ENCODE data around the gene MYO9B. TPM values are rescaled to one million over a fixed set of nuclear protein-coding genes. Genes with fewer than 3 reads are reported as not detected.
"Not testable (repeated sequence)": the region's sequence is repeated elsewhere in the genome, so short reads cannot be mapped to it uniquely, and the experiment has no call there.

MYO9B gene
- polyA plus RNA-seq, 1 donor (not counting 4 experiments of a cell fraction or from before 2014, with no cell fraction given): 14.3 TPM

GRCh38 chr19:17137417-17137816 is 61.8 kb downstream of the MYO9B start:
- H3K27me3 ChIP-seq (ENCODE audit: control insufficient read depth, extremely low read depth, insufficient read depth, low read length): no peaks in the 10 kb centered on the region
- H4K20me1 ChIP-seq (ENCODE audit: control insufficient read depth, extremely low read depth, insufficient read depth, low read length): no peaks in the 10 kb centered on the region
- FAIRE-seq: no peak
- H3K27ac ChIP-seq (ENCODE audit: control insufficient read depth, insufficient read depth, low read length): no peak overlapping the region
- H3K79me2 ChIP-seq (ENCODE audit: control insufficient read depth, insufficient read depth, low read length): peaks cover 11% of the 10 kb centered on the region
- DNase-seq (ENCODE audit: low read depth, low spot score): no peak
- no peak overlapping the region for H2AFZ ChIP-seq (ENCODE audit: control insufficient read depth, low read length)
- H3K9ac ChIP-seq (ENCODE audit: control insufficient read depth, extremely low read depth, insufficient read depth, low read length): no peak overlapping the region
- H3K4me1 ChIP-seq (ENCODE audit: control insufficient read depth, extremely low read depth, insufficient read depth, low read length): peaks cover 16% of the 10 kb centered on the region
- H3K4me3 ChIP-seq (ENCODE audit: control insufficient read depth in 2 of 3, extremely low read depth in 1 of 3, insufficient read depth in 2 of 3, low read depth in 1 of 3, low read length in 3 of 3): no peak overlapping the region
- peaks cover 2% of the 10 kb centered on the region for H3K9me1 ChIP-seq (ENCODE audit: control insufficient read depth, extremely low read depth, insufficient read depth, low read length)
- TF ChIP-seq EZH2 (IDR thresholded peaks at IDR 0.05; ENCODE audit: low read length): no peak
- no peak for TF ChIP-seq CTCF (optimal IDR thresholded peaks at IDR 0.05 in 1 of 3, IDR thresholded peaks at IDR 0.05 in 1 of 3, conservative IDR thresholded peaks at IDR 0.05 in 1 of 3; ENCODE audit: extremely low read depth in 1 of 3, insufficient read depth in 2 of 3, low read length in 3 of 3)
- H3K9me3 ChIP-seq (ENCODE audit: control insufficient read depth, low read depth, low read length): no peaks in the 10 kb centered on the region
- peaks cover 4 to 6% of the 10 kb centered on the region in 2 experiments for H3K36me3 ChIP-seq (ENCODE audit: control insufficient read depth in 2 of 2, extremely low read depth in 1 of 2, insufficient read depth in 2 of 2, low read length in 2 of 2)
- dilution Hi-C loops (cut with MboI; ENCODE audit: extremely low pct_ligation_motif_present, low sequenced_read_pairs): no loop called here
- H3K4me2 ChIP-seq (ENCODE audit: control insufficient read depth, extremely low read depth, insufficient read depth, low read depth, low read length): no peak overlapping the region

- H3K9ac ChIP-seq (ENCODE audit: control insufficient read depth, extremely low read depth, insufficient read depth, low read length); DNase-seq (ENCODE audit: low read depth, low spot score); H3K9me1 ChIP-seq (ENCODE audit: control insufficient read depth, extremely low read depth, insufficient read depth, low read length); H3K27me3 ChIP-seq (ENCODE audit: control insufficient read depth, extremely low read depth, insufficient read depth, low read length); dilution Hi-C loops (cut with MboI; ENCODE audit: extremely low pct_ligation_motif_present, low sequenced_read_pairs); H2AFZ ChIP-seq (ENCODE audit: control insufficient read depth, low read length); H3K4me3 ChIP-seq (ENCODE audit: control insufficient read depth in 2 of 3, extremely low read depth in 1 of 3, insufficient read depth in 2 of 3, low read depth in 1 of 3, low read length in 3 of 3); H3K27ac ChIP-seq (ENCODE audit: control insufficient read depth, insufficient read depth, low read length); H3K36me3 ChIP-seq (ENCODE audit: control insufficient read depth in 2 of 2, extremely low read depth in 1 of 2, insufficient read depth in 2 of 2, low read length in 2 of 2); FAIRE-seq; H4K20me1 ChIP-seq (ENCODE audit: control insufficient read depth, extremely low read depth, insufficient read depth, low read length); H3K4me2 ChIP-seq (ENCODE audit: control insufficient read depth, extremely low read depth, insufficient read depth, low read depth, low read length); H3K9me3 ChIP-seq (ENCODE audit: control insufficient read depth, low read depth, low read length): not testable (repeated sequence)
- H3K79me2 ChIP-seq (ENCODE audit: control insufficient read depth, insufficient read depth, low read length): peaks cover 11% of the 10 kb centered on the region
- peaks cover 16% of the 10 kb centered on the region for H3K4me1 ChIP-seq (ENCODE audit: control insufficient read depth, extremely low read depth, insufficient read depth, low read length)
Observed at GRCh38 chr19:17138052-17138846, 62.7 kb downstream of the MYO9B start.
